GM12864 (cell line): Measurements from ENCODE around the gene KIF26B.
"Not testable (repeated sequence)": the region's sequence is repeated elsewhere in the genome, so short reads cannot be mapped to it uniquely, and the experiment has no call there.

Source experiments
- DNase-seq: peaks from one replicate; pipeline ENCODE4 v3.0.0-alpha.2; 2011; ENCODE audit warnings: low read depth
- H3K4me3 ChIP-seq: 2 replicates; pipeline ENCODE4 v1.5.1; 2011; ENCODE audit warnings: mild to moderate bottlenecking, low read depth, low read length, control low read depth
- TF ChIP-seq, protein P1 (sequence below): IDR thresholded peaks from 2 replicates; pipeline ENCODE4 v1.5.1; 2011; ENCODE audit warnings: low read depth, mild to moderate bottlenecking, moderate library complexity, low read length, control low read depth, inconsistent platforms; ENCODE audit errors: missing control alignments

KIF26B gene

DNA sequence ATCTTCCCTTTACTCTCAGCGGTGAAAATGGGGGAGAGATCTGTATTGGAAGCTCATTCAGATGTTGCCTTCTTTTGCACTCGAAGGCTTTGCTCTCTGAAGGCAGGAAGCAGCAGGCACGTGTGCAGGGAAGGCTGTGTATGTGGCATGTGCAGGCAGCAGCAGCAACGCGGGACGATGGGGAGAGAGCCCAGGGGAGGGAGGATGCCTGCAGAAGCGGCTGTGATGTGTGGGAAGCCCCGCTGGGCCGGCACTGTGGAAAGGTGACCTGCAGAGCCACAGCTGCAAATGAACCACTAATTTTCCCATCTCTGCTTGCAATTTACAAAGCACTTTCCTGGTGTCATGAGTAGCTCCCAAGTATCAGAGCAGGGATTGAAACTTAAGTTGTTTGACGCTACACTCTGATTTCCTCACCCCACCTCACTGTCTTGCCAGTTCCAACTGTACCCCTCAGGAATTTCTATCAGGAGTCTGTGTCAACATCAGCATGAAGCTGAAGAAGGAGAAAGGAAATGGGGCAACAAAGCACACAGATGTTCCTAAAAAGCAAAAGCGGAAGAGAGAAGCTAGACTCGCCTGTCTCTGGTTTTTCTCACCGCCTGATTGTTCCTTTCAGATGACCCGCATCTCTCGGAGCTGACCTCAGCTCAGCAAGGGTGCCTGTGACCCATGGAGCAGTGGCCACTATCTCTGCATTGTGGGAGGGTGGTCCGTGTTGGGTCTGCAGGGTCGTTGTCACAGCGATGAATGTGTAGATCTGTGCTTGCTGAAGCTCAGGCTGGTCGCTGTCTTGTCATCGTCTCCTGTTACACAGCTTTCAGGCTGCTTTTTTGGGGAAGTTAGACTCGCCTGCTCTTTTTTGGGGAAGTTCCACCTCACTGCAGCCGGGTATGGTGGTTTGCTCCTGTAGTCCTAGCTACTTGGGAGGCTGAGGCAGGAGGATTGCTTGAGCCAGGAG, 156.1 kb downstream of the KIF26B start:
- H3K4me3 ChIP-seq = peak overlapping the region; percentile 17
- TF ChIP-seq, protein P1, sequence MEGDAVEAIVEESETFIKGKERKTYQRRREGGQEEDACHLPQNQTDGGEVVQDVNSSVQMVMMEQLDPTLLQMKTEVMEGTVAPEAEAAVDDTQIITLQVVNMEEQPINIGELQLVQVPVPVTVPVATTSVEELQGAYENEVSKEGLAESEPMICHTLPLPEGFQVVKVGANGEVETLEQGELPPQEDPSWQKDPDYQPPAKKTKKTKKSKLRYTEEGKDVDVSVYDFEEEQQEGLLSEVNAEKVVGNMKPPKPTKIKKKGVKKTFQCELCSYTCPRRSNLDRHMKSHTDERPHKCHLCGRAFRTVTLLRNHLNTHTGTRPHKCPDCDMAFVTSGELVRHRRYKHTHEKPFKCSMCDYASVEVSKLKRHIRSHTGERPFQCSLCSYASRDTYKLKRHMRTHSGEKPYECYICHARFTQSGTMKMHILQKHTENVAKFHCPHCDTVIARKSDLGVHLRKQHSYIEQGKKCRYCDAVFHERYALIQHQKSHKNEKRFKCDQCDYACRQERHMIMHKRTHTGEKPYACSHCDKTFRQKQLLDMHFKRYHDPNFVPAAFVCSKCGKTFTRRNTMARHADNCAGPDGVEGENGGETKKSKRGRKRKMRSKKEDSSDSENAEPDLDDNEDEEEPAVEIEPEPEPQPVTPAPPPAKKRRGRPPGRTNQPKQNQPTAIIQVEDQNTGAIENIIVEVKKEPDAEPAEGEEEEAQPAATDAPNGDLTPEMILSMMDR = no peak

GRCh38 chr1:245311887-245312536, 157.2 kb downstream of the KIF26B start:
- no peak overlapping the region for H3K4me3 ChIP-seq
- DNase-seq = no peak
- TF ChIP-seq, protein P1 = no peak

More for the DNA sequence above, 156.1 kb downstream of the KIF26B start:
- peak; percentile 13 for DNase-seq

DNA sequence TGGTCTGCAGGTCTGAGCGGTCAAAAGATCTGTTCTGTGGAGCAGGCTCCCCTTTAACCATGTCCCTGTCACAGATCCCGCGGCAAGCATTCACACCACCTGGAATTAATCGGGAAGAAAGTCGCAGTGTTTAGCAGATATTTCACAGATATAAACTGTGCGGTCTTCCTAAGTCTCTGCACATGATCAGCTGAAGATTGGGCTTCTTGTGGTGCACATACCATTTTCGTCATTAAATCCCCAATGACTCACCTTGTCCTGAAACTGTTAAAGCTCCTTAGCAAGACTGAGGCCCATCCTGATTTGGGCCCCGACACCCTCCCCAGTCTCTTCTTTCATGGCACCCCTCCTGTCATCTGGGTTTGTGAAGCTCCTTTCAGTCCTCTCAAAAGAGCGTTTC, 158.8 kb downstream of the KIF26B start:
- no peak overlapping the region for H3K4me3 ChIP-seq
- TF ChIP-seq, protein P1 = no peak
- DNase-seq = no peak

DNA sequence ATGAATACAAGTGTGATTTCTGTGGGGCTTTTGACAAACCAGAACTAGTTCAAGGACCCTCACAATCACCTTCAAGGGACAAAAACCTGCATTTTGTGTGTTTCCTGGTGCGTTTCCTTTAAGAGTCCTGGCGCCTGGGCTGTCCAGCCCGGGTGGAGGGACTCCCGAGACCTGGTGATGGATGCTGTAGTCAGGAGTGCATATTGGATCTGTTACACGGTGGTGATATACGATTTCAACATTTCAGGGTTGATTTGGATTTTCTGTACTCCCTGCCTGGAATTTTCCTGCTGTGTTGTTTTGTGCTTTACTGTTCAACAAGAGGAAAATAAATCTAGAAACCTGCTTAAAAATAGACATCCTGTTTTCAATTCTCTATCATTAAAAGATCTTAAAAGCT, 162.0 kb downstream of the KIF26B start:
- no peak for DNase-seq
- no peak overlapping the region for H3K4me3 ChIP-seq
- TF ChIP-seq, protein P1 = no peak

DNA sequence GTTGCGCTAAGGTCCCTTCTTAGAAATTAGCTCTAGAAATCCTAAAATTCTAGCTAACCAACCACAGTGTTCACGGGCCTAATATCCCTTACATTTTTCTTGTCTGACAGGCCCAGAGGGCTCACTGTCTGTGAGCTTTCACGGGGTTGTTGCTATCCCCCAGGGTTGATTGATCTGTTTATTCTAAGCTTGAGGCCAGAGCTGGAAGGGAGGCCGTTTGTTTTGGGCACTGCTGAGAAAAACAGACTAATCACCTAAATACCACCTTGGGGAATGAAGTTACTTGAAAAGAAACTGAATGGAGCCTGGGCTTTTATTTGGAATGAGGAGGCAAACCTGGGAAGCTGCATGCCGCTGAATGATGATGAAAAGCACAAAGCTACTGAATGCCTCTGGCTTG, 162.4 kb downstream of the KIF26B start:
- TF ChIP-seq, protein P1 = no peak
- no peak for DNase-seq
- H3K4me3 ChIP-seq = no peak overlapping the region

DNA sequence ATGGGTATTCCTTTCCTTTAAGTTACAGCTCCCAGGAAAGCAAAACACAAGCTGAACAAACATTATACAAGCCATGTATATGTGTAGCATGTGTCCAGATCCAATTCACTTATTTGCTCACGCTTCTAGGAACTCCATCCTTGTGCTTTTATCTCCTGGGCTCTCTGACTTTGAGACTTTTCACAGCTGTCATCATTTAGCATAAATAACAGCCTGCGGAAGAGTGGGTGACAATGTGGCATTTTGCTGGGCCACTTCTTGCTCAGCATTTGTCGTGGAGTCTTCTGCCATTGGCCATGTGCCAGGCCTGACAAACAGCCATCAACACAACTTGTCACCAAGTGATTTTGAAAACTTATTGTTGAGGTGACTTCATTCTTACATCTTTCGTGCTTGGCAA, 164.3 kb downstream of the KIF26B start:
- no peak for DNase-seq
- TF ChIP-seq, protein P1 = no peak
- H3K4me3 ChIP-seq = no peak overlapping the region

- TF ChIP-seq, protein P1 = no peak
- DNase-seq = no peak
- no peak overlapping the region for H3K4me3 ChIP-seq
Measured at GRCh38 chr1:245322673-245323072, 167.9 kb downstream of the KIF26B start.

GRCh38 chr1:245323765-245324164, 169.0 kb downstream of the KIF26B start:
- DNase-seq, H3K4me3 ChIP-seq: not testable (repeated sequence)
